Panc1 (cell line): ENCODE data around the gene NKX6-2. TPM values are rescaled to one million over a fixed set of nuclear protein-coding genes. Genes with fewer than 3 reads are reported as not detected.

Experiments
- ATAC-seq: fragments of 200-7000 bp; cut with Tn5 transposase; 2 replicates; pipeline ENCODE4 v1.9.1; 2020; ENCODE audit warnings: mild to moderate bottlenecking, moderate library complexity
- BruUV-seq: library from RNA; stranded (reverse); fragments of 400-500 nt; replicated peaks from 2 replicates; lab custom pipeline; 2021; lab: Mats Ljungman, UMichigan
- CTCF ChIA-PET: fragments of 300-600 bp; sonication (Branson Sonifier 250); formaldehyde crosslinking; loops from one replicate; lab custom pipeline; 2022; ENCODE audit warnings: antibody characterized with exemption; lab: Charles Lee
- POLR2A ChIA-PET: fragments of 300-600 bp; sonication (Branson Sonifier 250); formaldehyde crosslinking; loops from one replicate; lab custom pipeline; 2022; ENCODE audit warnings: antibody characterized with exemption; lab: Charles Lee
- DNase-seq: peaks from one replicate; pipeline ENCODE4 v3.0.0-alpha.2; 2010; ENCODE audit warnings: low read depth, low spot score
- H3K27ac ChIP-seq: 2 replicates; pipeline ENCODE4 v1.5.1; 2011; ENCODE audit warnings: mild to moderate bottlenecking, low read length, inconsistent platforms
- H3K27me3 ChIP-seq: fragments of 200-500 bp; sonication (Bioruptor generic); 2 replicates; pipeline ENCODE4 v1.6.0; 2014; ENCODE audit warnings: low read length, inconsistent platforms; ENCODE audit not compliant: control insufficient read depth, insufficient read depth
- H3K36me3 ChIP-seq: fragments of 200-500 bp; sonication (Bioruptor generic); 2 replicates; pipeline ENCODE4 v1.5.1; 2014; ENCODE audit warnings: inconsistent platforms, mild to moderate bottlenecking, low read length, moderate library complexity; ENCODE audit not compliant: control insufficient read depth, insufficient read depth
- H3K4me1 ChIP-seq: 2 replicates; pipeline ENCODE4 v1.5.1; 2011; ENCODE audit warnings: inconsistent platforms, mild to moderate bottlenecking, low read length, moderate library complexity; ENCODE audit not compliant: control insufficient read depth, insufficient read depth
- H3K4me3 ChIP-seq, 2 experiments: 2 replicates each; pipeline ENCODE4 v1.5.1; 2011 to 2012; ENCODE audit warnings: low read depth in 2 of 2, low read length in 2 of 2, mild to moderate bottlenecking in 2 of 2, inconsistent platforms in 1 of 2, moderate library complexity in 1 of 2
- H3K9me3 ChIP-seq: fragments of 200-500 bp; sonication (Bioruptor generic); 2 replicates; pipeline ENCODE4 v1.5.1; 2014; ENCODE audit warnings: low read depth, mild to moderate bottlenecking, inconsistent platforms, low read length, moderate library complexity; ENCODE audit not compliant: control insufficient read depth, insufficient read depth
- POLR2AphosphoS5 ChIP-seq: IDR thresholded peaks from 2 replicates; pipeline ENCODE4 v1.6.1; 2012; ENCODE audit warnings: mild to moderate bottlenecking, low read depth, low read length, moderate library complexity
- SIN3A ChIP-seq: IDR thresholded peaks from 2 replicates; pipeline ENCODE4 v1.6.1; 2012; ENCODE audit warnings: low read depth, mild to moderate bottlenecking, low read length, moderate library complexity, borderline replicate concordance; ENCODE audit not compliant: insufficient read depth
- TCF7L2 ChIP-seq: IDR thresholded peaks from 2 replicates; pipeline ENCODE4 v1.6.1; 2011; ENCODE audit warnings: mild to moderate bottlenecking, low read depth, low read length, inconsistent platforms
- in situ Hi-C: cut with HindIII; loops from 2 replicates; pipeline ENCODE4 v1.10.0; 2016; ENCODE audit warnings: low sequenced_read_pairs, low pct_unique_long_range_greater_than_20kb
- intact Hi-C: fragments of 100-400 bp; cut with micrococcal nuclease; formaldehyde crosslinking; loops from one replicate; pipeline ENCODE4 v1.10.0; 2022; ENCODE audit not compliant: unreplicated experiment
- total RNA-seq: library from RNA; stranded (reverse); gene quantifications from one replicate; pipeline ENCODE4 v1.2.1, GENCODE V29; 2021; ENCODE audit not compliant: unreplicated experiment
- TF ChIP-seq, protein P1 (sequence below): fragments of 450-650 bp; IDR thresholded peaks from 2 replicates; pipeline ENCODE4 v1.5.1; 2017; ENCODE audit warnings: mild to moderate bottlenecking
- TF ChIP-seq, protein P2 (sequence below), 2 experiments: IDR thresholded peaks; 2 replicates each; pipeline ENCODE4 v1.6.1; 2011 to 2012; ENCODE audit warnings: low read depth in 2 of 2, control low read depth in 1 of 2, low read length in 1 of 2, mild to moderate bottlenecking in 1 of 2, moderate library complexity in 1 of 2; ENCODE audit not compliant: insufficient read depth in 1 of 2

The NKX6-2 gene
- total RNA-seq, 1 experiment from 2014 or later = 1.6 TPM

DNA sequence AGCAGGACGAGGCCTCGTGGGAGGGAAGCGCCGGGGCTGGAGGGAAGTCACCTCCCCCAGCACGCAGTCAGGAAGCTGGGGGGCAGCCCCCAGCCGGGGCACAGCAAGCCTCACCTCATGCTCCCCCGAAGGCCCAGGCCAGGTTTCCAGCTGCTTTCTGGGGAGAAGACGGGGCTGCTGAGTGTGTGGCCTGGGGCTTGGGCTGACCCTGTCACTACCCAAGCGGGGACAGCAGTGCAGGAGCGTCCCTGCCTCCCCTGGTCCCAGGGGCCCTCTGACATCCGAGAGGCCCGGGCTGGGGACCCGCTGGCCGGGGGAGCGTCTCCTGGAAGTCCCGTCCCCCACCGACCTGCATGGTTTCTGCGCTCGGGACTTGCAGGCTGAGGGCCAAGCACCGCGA lies 19.7 kb upstream of the NKX6-2 start:
- in situ Hi-C loops = no loop called here
- BruUV-seq = no TSS peak
- DNase-seq (no peak), ATAC-seq (no peak)
- CTCF ChIA-PET = no interaction called here
- H3K36me3 ChIP-seq = no peaks in the 10 kb centered on the region
- TF ChIP-seq, protein P1, sequence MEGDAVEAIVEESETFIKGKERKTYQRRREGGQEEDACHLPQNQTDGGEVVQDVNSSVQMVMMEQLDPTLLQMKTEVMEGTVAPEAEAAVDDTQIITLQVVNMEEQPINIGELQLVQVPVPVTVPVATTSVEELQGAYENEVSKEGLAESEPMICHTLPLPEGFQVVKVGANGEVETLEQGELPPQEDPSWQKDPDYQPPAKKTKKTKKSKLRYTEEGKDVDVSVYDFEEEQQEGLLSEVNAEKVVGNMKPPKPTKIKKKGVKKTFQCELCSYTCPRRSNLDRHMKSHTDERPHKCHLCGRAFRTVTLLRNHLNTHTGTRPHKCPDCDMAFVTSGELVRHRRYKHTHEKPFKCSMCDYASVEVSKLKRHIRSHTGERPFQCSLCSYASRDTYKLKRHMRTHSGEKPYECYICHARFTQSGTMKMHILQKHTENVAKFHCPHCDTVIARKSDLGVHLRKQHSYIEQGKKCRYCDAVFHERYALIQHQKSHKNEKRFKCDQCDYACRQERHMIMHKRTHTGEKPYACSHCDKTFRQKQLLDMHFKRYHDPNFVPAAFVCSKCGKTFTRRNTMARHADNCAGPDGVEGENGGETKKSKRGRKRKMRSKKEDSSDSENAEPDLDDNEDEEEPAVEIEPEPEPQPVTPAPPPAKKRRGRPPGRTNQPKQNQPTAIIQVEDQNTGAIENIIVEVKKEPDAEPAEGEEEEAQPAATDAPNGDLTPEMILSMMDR = no peak
- TF ChIP-seq, protein P2, sequence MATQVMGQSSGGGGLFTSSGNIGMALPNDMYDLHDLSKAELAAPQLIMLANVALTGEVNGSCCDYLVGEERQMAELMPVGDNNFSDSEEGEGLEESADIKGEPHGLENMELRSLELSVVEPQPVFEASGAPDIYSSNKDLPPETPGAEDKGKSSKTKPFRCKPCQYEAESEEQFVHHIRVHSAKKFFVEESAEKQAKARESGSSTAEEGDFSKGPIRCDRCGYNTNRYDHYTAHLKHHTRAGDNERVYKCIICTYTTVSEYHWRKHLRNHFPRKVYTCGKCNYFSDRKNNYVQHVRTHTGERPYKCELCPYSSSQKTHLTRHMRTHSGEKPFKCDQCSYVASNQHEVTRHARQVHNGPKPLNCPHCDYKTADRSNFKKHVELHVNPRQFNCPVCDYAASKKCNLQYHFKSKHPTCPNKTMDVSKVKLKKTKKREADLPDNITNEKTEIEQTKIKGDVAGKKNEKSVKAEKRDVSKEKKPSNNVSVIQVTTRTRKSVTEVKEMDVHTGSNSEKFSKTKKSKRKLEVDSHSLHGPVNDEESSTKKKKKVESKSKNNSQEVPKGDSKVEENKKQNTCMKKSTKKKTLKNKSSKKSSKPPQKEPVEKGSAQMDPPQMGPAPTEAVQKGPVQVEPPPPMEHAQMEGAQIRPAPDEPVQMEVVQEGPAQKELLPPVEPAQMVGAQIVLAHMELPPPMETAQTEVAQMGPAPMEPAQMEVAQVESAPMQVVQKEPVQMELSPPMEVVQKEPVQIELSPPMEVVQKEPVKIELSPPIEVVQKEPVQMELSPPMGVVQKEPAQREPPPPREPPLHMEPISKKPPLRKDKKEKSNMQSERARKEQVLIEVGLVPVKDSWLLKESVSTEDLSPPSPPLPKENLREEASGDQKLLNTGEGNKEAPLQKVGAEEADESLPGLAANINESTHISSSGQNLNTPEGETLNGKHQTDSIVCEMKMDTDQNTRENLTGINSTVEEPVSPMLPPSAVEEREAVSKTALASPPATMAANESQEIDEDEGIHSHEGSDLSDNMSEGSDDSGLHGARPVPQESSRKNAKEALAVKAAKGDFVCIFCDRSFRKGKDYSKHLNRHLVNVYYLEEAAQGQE (IDR thresholded peaks at IDR 0.05; ENCODE audit: insufficient read depth in 1 of 2, low read depth in 2 of 2, low read length in 1 of 2) = no peak
- TF ChIP-seq POLR2AphosphoS5 (no peak), SIN3A (no peak), TCF7L2 (no peak)
- no peaks in the 10 kb centered on the region for H3K4me1 ChIP-seq
- no peak overlapping the region for H3K27ac ChIP-seq
- H3K4me3 ChIP-seq = no peak overlapping the region
- POLR2A ChIA-PET = no interaction called here
- intact Hi-C loops = no loop called here
- no peaks in the 10 kb centered on the region for H3K9me3 ChIP-seq
- no peaks in the 10 kb centered on the region for H3K27me3 ChIP-seq

DNA sequence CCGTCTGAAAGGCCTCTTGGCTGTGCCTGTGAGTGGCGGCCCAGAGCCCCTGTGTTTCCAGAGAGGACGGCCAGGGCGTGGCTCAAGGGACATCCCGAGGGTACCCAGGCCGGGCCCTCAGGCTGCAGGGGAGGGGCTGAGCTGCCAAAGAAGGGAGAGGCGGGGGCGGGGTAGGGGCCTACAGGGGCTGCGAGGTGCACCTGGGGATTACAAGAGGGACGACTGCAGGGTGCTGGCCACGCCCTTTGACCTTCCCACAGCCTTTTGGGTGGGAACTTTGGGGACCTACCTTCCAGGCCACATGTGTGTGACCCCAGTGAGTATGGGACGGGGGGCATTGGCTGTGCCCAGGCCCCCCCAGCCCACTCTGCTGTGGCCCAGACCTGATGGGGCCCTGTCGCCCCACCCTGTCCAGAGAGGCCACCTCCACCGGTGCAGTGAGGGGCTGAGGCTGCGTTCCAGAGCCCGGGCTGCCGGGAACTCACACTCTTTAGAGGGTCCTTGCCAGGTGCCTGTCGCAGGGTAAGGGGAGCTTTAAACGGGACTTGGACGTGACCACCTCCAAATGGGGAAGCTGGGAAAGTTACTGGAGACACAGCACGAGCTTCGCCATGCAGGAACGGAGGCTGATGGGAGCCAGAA lies 19.0 kb upstream of the NKX6-2 start:
- DNase-seq (no peak), ATAC-seq (no peak)
- BruUV-seq = no TSS peak
- ChIA-PET POLR2A (no interaction called here), CTCF (interaction anchor here (0.6 kb wide), 1 partner anchor 349 kb away, joined by 3 read pairs; no protein-coding TSS in a partner anchor)
- no peaks in the 10 kb centered on the region for H3K36me3 ChIP-seq
- in situ Hi-C loops (no loop called here), intact Hi-C loops (no loop called here)
- no peak overlapping the region for H3K27ac ChIP-seq
- H3K4me3 ChIP-seq = no peak overlapping the region
- H3K4me1 ChIP-seq = no peaks in the 10 kb centered on the region
- TF ChIP-seq, protein P2 (IDR thresholded peaks at IDR 0.05; ENCODE audit: insufficient read depth in 1 of 2, low read depth in 2 of 2, low read length in 1 of 2) = no peak
- no peak for TF ChIP-seq TCF7L2
- no peak for TF ChIP-seq SIN3A
- TF ChIP-seq, protein P1 = no peak
- no peaks in the 10 kb centered on the region for H3K27me3 ChIP-seq
- H3K9me3 ChIP-seq = no peaks in the 10 kb centered on the region
